ENCODE measurements around the gene SPATA22.
"Not testable (repeated sequence)": the region's sequence is repeated elsewhere in the genome, so short reads cannot be mapped to it uniquely, and the experiment has no call there.

SPATA22 gene, protein sequence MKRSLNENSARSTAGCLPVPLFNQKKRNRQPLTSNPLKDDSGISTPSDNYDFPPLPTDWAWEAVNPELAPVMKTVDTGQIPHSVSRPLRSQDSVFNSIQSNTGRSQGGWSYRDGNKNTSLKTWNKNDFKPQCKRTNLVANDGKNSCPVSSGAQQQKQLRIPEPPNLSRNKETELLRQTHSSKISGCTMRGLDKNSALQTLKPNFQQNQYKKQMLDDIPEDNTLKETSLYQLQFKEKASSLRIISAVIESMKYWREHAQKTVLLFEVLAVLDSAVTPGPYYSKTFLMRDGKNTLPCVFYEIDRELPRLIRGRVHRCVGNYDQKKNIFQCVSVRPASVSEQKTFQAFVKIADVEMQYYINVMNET

DNA sequence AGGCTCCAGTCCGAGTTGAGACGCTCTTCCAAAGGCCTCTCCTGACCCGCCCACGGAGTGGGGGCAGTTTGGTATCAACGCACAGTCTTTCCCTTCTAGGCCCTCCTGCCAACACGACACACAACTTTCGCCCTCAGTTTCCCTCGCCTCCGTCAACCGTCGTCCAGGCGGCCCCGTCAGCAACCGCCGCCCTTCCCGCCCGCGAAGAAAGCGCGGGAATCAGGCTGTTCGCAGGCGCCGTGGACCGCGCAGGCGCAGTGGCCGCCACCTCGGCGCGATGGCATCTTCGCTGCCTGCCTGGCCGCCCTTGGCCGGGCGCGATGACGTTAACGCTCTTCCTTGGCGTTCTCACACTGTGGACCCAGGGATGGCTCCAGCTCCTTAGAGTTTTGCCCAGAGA, at the start of gene SPATA22:
Gene SPATA22 (minus strand): TSS at position 221 of the 400 bp plus-strand sequence. CDS start 2,494 bp downstream, outside the sequence.
- no peak for DNase-seq (ENCODE audit: low read depth)

DNA sequence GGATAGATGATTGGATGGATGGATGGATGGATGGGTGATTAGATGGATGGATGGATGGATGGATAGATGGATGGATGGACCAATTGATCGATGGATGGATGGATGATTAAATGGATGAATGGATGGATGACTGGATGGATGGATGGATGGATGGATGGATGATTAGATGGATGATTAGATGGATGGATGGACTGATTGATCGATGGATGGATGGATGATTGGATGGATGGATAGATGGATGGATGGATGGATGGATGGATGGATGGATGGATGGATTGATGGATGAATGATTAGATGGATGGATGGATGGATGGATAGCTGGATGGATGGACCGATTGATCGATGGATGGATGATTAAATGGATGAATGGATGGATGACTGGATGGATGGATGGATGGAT, 47.9 kb upstream of the SPATA22 start:
- DNase-seq (ENCODE audit: low read depth), result not testable (repeated sequence)

DNA sequence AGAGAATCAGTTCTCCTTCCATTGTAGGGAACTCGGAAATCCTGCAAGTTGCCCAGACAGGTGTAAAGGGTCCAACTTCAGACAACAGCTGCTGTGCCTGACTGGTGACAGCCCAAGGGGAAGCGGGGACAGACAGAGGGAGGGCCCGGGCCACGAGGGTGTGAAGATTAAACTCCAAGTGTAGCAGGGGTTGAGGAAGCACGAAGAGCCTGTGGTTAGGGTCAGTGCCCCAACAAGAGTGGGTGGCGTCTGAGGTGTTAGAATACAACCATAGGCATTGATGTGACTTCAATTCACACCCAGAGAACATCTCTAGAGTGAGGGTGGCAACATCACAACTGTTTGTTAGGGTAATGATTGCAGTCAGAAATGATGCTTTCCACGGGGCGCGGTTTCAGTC, 43.3 kb upstream of the SPATA22 start:
- DNase-seq (ENCODE audit: low read depth), result no peak

DNA sequence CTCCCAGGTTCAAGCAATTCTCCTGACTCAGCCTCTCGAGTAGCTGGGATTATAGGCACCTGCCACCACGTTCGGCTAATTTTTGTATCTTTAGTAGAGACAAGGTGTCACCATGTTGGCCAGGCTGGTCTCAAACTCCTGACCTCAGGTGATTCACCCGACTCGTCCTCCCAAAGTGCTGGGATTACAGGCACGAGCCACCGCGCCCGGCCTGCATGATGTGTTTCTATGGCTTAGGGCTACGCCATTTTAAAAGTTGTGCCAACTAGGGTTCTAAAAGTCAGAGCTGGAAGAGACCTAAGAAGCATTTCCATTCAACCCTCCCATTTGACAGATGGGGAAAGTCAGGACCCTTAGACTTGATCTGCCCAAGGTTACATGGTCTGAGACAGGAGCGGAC, 42.5 kb upstream of the SPATA22 start:
- DNase-seq (ENCODE audit: low read depth), result not testable (repeated sequence)

DNA sequence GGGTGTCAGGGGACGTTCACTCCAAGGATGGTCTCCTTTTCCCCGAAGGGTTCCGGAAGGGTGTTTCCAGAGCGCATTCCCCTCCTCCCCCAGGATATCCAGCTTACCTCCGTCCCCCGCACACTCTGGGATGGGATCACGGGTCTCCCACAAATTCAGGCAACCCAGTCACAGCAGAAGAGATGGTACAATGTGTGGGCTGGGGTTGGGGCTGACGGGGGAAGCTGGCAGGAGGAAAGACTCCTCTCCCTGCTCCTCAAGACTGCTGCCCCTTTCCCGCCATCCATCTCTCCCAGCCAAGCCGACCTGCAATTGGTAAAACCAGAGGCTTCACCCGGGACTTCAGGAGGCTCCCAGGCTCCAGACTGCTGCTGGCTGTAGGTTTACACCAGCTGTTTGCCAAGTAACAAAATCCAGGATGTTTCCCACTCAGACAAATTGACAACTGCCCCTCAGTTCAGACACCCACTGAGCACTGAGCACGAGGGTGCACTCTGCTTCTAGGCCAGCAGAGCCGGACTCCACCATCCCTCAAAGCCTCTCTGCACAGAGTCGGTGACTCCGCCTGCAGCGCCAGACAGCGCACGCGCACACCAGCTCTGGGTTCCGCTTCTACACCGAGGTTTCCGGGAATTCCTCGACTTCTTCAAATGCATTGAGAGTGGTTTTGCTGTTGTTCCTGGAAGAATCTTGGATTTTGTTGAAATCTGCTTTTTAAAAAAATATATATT, 41.9 kb upstream of the SPATA22 start:
- DNase-seq (ENCODE audit: low read depth), result no peak

DNA sequence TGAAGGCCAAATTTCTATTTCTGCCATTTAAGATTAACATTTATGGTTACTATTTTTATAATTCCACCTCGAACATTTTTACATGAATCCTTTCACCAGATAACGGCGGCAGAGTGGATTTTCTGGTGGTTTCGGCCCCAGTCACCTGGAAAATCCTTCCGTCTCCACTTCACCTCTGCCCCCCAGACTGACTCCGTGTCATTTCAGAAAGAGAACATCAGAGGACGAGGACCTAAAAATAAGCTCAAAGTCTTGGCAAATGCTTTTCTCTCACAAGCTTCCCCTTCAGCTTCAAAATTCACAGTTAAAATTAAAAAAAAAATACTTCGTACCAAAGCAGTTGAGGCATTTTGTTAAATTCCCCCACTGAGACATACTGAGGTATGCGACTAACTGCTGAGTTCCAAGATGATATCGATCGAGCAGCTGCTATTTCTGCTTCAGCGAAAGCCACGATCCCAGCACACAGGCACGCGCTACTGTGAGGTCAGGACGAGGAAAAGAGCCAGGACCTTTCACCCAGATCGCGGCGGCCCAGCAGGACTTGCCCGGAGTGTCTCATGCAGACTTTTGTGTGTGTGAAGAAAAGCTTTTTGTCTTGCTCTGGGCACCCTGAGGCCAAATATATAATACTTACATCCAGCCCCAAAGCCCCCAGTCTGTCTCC, 41.0 kb upstream of the SPATA22 start:
- no peak for DNase-seq (ENCODE audit: low read depth)

DNA sequence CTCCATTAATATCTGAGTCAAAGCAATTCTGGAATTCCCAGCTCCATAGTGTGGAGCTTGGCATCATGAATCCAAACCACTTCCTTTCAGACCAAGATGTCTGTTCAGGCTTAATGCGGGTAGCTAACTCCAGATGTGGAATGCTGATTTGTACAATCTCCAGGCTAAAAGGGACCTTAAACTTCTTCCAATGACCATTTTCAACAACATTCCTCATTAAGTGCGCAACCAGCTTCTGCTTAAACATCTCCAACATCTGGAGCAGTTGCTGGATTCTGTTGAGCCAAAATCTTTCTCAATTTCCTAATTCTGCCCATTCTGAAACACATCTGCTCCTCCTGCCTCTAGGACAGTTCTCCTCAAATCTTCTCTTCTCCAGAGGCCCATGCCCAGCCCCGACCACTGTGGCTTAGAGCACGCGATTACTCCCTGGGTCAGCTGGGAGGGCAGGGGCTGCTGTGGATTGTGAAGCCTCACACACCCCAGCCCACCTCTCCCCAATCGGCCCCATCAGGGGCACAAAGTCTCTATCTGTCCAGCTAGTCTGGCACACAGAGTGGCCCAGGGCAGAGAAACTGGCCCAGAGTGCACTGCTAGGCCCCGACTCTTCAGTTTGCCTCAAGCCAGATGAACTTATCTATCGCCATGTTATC, 40.4 kb upstream of the SPATA22 start:
- no peak for DNase-seq (ENCODE audit: low read depth)

DNA sequence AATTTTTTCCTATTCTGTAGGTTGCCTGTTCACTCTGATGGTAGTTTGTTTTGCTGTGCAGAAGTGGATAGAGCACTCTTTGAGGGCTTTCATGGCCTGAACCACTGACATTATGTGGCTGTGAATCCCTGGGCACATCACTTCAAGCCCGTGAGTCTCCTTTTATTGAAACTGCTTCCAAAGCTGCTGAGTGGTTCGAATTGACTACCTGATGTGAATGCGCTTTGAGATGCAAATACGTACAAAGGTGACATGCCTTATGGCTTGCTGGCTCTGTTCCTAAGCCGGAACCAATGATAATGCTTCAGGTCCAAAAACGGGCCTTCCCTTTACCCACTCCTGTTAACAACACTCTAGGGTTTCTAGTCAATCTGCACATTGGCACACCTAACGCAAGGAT, 38.5 kb upstream of the SPATA22 start:
- DNase-seq (ENCODE audit: low read depth), result no peak

DNA sequence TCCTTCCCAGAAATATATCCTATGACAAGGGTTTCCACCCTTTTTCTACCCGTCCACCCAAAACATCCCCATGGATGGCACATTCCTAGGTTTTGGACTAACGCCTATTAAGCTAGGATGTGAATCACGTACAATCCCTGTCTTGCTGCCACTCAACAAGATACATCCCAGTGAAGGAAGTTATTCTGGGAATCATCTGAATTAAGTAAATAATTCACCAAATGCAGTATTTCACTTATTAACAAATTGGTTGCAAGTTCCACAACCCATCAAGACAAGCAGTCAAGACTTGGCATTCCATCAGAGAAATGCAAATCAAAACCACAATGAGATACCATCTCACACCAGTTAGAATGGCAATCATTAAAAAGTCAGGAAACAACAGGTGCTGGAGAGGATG, 36.2 kb upstream of the SPATA22 start:
- DNase-seq (ENCODE audit: low read depth), result no peak

DNA sequence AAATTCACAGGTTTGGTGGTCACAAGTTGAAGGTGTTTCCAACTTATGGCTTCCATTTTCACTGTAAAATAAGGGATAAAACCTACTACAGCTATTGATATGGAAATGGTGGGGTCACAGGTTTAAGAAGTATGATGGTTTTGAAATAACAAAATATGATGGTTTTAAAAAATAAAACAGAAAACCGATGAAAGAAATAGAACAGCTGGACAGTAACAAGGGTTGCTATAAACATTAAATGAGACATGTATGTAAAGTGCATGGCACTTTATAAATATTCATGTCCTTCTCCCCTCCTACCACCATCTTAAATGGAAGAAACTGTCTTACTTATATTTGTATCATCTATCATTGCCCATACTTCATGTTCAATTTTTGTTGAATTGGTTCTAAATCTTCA, 35.5 kb upstream of the SPATA22 start:
- no peak for DNase-seq (ENCODE audit: low read depth)

DNA sequence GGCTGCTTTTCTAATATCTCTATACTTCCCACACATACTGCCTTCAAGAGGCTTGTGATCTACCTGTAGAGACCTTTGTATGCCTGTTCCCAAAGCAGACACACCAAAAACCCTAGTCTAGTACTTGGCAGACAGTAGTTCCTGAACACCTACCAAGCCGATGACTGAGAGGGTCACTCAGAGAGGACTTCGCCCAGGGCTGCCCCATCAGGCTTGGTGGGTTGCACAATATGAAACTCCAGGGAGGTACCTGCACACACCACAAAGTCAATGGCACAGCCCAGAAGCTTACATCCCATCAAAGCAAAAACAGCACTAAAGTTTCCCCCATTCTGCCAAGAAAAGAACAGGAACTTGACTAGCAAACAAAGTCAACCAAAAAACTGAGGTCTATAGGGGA, 34.4 kb upstream of the SPATA22 start:
- no peak for DNase-seq (ENCODE audit: low read depth)

DNA sequence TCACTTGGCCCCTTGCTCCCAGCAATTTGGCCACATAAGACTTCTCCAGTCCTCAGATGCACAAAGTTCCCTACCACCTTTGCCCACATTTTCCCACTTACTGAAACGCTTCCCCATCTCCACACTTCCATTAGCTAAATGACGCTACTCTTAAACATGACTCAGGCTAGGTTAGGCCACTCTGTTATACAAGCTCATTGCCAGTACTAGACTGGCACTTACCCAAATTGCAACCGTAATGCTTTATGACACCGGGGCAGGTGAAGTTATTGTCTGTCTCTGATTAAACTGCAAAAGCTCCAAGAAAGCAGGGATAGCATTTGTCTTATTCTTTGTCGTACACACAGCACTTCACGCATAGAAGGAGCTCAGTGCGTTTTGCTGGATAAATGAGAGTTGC, 33.4 kb upstream of the SPATA22 start:
- no peak for DNase-seq (ENCODE audit: low read depth)

DNA sequence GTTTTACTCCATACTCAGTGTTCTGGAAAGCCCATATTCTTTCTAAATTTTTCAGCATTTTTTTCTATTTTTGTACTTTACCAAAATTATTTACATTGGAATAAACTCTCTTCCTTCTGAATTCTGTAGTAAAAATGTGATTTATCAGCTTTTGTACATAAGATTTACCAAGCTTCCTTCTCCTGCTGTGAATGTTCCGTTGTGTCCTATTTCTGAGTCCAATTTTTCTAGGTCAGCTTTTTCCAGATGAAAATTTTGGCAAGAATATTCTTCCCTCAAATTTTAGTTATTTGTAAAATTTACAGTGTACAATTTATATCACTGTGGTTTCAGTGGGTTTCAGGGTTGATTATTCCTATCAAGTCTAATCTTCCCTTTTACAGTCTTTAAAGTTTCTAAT, 31.7 kb upstream of the SPATA22 start:
- DNase-seq (ENCODE audit: low read depth), result no peak

DNA sequence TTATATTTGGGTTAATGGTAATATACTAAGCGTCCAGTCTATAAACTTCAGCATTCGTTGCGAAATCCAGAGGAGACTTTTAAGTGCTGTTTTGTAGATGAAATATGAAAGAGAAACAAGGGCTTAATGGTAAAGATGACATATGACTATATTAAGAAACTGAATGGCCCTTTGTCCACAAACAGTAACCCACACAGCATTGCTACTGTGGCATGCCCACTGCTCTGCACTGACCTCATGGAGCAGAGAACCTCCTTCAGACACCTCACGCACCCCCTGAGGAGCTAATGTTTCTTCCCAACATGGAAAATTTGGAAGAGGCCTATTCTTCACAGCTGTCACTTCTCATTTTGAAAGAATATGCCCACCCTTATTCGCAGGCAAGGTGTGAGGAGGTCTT, 30.8 kb upstream of the SPATA22 start:
- DNase-seq (ENCODE audit: low read depth), result no peak

DNA sequence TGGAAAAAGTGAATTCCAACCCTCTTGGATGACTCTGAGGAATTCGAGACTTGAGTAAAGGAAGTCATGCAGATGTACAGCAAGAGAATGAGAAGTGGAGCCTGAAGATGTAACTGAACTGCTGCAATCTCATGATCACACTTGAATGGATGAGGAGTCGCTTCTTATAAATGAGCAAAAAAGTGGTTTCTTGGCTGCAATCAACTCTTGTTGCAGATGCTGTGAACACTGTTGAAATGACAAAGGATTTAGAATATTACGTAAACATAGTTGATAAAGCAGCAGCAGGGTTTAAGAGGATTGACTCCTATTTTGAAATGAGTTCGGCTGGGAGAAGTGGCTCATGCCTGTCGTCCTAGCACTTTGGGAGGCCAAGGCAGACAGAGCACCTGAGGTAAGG, 29.7 kb upstream of the SPATA22 start:
- no peak for DNase-seq (ENCODE audit: low read depth)

DNA sequence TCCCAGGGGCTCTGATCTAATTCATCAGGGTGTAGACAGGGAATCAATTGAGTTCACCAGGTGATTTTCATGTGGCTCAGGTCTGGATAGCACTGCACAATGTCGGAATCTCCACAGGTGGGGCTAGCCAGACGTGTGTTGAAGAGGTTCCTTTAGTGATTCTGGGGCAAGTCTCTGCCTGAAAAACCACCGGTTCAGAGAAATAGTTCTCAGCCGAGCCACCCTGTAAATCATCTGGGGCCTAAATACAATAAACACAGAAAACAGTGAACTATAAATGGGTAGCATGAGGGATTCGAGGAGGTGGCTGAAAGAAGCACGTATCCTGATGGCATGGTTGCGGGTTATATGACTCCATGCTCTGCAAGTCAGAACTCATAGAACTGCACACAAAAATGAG, 25.5 kb upstream of the SPATA22 start:
- DNase-seq (ENCODE audit: low read depth), result no peak

DNA sequence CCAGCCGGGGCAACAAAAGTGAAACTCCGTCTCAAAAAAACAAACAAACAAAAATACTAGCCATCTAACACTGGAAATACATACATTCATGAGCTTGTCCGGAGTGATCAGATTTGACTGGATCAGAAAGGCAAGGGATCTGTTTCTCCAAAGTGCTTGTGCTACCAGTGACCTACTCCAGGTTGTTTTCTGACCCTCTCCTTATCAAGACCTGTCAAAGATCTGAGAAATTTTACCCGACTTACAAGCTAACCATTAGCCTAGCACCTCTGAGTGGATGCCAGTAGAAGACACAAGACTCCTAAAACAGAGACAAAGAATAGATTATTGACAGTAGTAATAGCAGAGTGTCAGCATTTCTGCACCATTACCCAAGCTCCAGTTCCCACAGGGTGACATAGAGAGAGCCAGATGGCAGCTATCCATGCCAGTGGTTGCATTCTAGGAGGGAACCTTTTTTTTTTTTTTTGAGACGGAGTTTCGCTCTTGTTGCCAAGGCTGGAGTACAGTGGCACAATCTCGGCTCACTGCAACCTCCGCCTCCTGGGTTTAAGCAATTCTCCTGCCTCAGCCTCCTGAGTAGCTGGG, 14.0 kb upstream of the SPATA22 start:
- no peak for DNase-seq (ENCODE audit: low read depth)

DNA sequence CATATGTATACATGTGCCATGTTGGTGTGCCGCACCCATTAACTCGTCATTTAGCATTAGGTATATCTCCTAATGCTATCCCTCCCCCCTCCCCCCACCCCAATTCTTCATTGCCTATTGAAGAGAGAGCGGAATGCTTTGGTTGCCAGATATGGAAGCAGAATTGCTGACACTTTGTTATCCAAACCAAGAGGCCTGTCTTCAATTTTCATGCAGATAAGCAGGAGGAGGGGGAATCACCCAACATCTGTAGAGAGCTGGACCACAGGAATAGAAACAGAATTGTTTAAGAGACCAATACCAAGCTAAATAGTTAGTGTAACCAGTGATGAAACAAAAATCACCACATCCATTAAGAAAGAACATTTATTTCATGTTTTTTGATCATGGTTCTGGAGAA, 11.2 kb upstream of the SPATA22 start:
- no peak for DNase-seq (ENCODE audit: low read depth)

DNA sequence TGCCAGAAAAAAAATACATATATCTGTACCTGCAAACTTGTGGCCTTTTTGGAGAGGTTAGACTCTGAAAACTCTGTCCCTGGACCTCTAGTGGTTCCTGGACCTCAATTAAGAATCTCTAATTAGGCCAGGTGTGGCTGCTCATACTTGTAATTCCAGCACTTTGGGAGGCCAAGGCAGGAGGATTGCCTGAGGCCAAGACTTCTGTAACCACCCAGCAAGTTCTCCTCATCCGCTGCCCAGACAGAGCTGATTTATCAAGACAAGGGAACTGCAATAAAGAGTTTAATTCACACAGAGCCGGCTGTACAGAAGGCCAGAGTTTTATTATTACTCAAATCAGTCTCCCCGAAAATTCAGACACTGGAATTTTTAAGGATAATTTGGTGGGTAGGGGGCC, 8.4 kb upstream of the SPATA22 start:
- DNase-seq (ENCODE audit: low read depth), result no peak

DNA sequence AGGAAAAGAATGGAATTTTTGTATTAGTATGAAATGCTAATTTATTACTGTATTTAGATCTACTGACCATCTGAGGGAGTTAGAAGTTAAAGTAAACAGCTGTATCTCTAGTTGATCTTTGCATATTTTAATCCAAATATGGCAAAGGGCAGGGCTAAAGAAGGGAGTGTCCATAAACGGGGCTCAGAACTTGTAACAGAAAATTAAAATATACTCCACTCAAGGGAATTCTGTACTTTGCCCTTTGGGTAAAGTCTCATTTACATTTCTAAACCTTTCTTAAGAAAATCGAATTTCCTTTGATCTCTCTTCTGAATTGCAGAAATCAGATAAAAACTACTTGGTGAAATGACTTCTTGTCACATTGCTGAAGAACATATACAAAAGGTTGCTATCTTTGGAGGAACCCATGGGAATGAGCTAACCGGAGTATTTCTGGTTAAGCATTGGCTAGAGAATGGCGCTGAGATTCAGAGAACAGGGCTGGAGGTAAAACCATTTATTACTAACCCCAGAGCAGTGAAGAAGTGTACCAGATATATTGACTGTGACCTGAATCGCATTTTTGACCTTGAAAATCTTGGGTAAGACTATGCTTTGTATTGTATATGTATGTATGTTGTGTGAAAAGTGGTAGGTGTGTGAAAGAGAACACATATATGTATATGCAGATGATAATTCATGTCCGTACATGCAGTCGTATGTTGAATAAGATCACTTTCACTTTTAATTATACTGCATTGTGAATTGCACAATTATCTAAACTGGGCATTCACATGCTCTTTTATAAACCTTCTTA, 4.4 kb upstream of the SPATA22 start, which contains the start of gene ASPA:
Gene ASPA (plus strand): TSS at position 186 of the 799 bp plus-strand sequence. CDS start 163 bp downstream, at position 349.
- no peak for DNase-seq (ENCODE audit: low read depth)

DNA sequence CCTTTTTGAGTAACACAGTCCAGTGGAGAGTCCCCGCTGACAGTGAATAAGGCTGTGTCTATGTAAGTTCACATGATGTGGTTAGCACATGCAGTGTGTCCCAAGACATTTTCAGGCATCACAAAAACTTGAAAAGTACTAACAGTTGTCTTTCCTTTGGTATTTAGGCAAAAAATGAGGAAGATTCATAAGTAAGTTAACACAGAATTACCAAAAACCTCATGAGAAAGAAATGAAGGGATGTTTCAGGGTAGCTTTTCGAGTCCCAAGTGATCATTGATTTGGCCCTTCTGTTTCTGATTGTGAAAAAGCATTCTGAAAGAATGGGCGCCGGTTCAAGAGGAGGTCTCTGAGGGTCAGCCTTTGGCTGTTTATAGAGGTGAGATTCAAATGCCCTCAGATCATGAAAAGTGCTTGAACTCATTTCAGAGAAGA, 3.6 kb upstream of the SPATA22 start:
- no peak for DNase-seq (ENCODE audit: low read depth)
